GM18867 (cell line): Measurements from ENCODE around the gene ATG4C.
A peak's percentile ranks its signal among the peaks of the same experiment; 100 is the strongest.
"Not testable (repeated sequence)": the region's sequence is repeated elsewhere in the genome, so short reads cannot be mapped to it uniquely, and the experiment has no call there.

Source experiments
- ATAC-seq: cut with Tn5 transposase; IDR thresholded peaks from one replicate; pipeline ENCODE4 v1.9.1; 2021; ENCODE audit warnings: mild to moderate bottlenecking, moderate library complexity; ENCODE audit not compliant: unreplicated experiment

Gene ATG4C

DNA sequence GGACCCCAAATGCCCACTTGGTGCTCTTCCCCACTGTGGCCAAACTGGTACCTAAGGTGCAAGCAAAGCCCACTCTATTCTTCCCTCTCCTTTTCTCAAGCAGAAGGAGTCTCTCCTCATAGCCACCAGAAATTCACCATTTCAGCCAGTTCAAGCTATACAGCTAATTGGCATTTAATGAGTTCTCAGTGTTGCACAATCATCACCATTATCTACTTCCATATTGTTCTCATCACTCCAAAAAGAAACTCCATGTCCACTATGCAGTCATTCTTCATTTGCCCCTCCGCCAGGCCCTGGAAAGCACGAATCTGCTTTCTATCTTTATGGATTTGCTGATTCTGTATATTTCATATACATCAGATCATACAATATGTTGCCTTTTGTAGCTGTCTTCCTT, 9.9 kb upstream of the ATG4C start:
- no peak for ATAC-seq

DNA sequence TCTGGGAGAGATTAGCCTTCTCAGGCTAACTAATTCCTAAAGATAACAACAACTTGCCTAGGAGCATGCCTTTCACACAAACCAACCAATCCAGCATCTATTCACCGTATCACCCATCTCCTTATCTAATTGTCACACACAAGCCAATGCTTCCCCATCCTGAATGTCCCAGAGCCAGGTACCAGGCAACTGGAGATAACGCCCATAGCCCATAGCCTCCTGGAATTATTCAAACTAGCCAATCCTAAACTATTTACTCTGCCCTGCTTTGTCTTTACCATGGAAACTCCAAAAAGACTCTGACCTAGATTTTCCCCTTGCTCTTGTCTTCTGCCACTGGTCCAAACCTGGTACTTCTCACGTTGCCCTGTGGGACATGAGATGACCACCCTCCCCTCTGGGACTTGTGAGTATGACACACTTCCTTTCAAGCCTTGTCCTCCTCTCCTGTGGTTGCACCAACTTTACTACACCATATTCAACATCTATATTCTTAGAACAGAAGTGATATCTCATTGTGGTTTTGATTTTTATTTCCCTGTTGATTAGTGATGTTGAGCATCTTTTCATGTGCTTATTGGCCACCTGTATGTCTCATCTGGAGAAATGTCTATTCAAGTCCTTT, 8.8 kb upstream of the ATG4C start:
- no peak for ATAC-seq

DNA sequence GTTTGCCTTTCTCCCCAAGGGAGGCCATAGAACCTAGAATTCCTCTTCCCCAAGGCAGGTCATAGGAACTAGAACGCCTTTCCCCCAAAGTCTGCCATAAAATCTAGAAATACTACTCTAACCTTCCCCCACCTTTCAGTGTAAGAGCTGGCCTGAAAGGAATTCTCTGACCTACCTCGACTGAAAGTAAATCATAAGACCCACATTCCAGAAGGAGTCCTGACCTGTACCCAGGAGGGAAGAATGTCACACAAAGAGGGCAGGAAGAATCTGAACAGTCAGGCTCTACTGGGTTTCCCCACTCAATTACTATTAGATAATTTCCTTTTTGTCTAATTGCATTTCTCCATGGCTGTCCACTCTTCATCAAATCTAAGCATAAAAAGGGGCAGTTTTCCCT, 5.7 kb upstream of the ATG4C start:
- no peak for ATAC-seq

DNA sequence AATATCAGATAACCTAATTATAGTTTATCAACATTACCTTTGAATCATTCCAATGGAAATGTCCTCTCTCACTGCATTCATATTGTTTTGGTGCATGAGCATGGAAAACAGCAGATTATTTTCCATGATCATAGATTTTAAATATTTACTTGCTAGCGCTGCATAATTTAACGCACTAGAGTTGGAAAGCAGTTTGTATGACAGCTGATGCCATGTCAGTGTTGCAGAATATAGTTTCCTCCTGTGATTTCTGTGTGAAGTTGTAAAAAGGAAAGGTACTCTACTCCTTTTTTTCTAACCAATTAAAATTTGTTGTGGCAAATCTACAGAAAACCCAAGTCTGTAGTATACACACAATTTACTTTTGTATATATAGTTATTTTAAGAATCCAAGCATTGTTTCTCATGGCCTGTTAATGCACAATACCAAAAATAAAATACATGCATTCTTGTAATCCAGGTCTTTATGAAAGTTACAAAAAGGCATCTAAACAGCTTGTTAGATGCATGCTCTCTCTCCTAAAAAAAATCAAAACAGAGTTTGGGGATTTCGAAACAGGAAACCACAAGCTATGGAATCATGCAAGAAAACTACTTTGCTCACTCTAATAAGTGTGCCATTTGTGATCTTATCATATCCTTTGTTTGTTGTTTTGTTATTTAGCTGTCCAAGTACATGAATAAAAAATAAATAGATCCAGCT, 1.9 kb upstream of the ATG4C start:
- no peak for ATAC-seq

DNA sequence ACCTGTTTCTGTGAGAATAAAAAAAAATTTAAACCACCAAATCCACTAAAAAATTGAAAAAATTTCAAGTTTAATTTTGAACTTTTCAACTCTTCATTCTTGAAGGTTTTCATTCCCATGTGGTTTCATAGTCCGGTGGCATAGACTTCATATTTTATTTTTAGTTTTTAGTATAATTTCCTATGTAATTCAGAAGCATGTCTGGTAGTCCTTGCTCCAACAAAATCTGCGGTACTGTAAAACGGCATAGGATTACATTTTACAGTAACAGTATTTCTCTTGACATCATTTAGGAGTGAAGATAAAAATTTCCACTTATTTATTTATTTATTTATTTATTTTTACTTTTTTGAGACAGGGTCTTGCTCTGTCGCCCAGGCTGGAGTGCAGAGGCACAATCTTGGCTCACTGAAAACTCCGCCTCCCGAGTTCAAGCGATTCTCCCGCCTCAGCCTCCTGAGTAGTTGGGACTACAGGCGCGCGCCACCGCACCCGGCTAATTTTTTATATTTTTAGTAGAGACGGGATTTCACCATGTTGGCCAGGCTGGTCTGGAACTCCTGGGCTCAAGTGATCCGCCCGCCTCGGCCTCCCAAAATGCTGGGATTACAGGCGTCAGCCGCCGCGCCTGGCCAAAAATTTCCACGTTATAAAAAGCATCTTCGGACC, 1.3 kb upstream of the ATG4C start:
- not testable (repeated sequence) for ATAC-seq

DNA sequence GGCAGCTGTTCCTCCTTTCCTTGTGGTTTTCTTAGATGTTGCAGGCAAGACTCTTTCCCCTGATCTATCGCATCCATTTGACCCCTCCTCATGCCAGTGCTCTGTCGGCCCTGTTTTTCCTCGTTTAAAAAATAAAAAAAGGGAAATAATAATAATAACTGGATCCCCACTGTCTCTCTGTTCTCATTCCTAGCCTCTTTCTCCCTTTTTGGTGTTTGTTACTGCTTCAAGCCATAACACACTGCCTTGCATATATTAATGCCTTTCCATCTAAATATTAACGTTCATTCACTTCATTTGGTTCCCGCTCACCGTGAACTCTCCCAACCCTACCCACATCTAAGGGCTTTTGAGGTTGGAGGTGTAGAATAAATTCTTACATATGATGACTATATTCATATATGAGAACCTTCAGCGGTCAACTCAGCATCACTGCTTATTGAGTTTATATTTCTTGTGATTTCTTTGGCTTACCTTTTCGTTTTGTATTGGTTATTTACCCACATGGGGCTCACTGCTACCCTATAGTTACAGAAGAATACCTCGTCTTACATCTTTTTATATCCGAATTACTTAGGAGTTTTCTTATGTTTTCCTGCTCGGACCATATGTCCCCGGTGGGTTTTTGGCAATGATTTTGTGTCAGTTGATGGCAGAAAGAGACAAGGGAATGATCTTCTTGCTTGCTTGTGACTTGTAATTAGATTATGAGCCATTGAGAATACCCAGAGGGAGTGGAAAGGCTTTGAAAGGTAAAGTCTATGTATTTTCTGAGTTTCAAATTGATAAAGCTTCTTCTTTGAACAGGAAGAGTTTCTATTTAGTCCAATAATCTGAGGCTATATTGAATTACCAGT, 805 bp downstream of the ATG4C start:
- ATAC-seq, result peak; percentile 25

DNA sequence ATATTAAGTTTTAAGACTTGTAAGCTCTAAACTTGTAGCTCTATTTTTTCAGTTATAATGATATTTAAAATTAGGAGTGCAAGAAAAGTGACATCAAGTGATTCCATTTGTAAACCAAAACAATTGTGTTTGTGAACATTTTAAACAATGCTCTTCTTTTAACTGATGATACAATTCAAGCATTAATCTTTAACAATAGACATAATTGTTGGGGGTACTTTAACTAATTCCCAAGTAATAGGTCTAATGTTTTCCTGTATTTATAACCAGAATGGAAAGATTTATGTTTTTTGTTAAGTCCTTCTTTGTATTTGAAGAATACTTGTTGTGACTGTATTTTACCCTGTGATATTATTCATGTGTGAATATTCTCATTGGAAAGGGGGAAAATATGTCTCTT, 6.8 kb downstream of the ATG4C start:
- no peak for ATAC-seq

DNA sequence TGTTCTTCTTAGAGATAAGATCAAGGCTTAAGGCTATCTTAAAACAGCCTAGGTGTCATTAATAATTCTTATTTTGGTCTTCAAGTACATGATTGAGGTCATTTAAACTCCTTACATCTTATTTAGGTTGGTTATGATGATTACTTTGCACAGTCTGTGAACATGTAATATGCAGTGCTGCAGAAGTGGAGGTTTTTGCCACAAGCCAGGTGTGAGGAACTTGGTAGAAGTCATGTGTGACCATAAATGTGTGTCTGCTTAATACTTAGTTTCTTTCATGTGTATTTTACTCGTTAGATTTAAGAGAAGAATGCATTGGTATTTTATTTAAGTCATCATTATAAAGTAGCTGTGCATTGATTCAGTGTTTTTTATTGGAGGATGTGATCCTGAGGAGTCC, 10.1 kb downstream of the ATG4C start:
- ATAC-seq, result no peak

DNA sequence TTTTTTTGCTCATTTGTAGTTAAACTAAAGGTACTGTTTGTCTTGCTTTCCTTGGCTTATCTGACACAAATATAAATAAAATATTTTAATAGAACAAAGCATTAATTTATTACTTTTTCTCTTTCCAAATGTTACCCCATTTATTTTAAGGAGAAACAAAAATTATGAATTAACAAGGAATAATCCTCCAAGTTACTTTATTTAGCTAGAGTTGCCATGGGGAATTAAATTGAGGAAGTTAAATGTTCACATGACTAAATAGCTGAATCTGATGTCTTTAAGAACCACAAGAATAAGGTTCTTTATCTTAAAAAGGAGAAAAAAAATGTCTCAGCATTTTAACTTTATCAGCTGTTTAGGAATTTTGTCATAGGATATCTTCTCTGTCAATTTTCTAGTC, 12.3 kb downstream of the ATG4C start:
- ATAC-seq, result no peak

DNA sequence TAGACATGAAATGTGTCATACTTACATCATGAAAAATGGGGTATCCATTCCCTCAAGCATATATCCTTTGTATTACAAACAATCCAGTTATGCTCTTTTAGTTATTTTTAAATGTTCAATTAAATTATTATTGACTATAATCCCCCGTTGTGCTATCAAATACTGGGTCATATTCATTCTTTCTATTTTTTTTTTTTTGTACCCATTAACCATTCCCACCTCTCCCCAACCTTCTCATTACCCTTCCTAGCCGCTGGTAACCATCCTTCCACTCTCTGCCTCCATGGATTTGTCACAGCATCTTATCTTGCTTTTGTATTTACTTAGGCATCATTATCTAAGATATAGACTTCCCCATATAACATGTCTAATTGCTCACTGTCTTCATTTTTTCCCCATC, 15.8 kb downstream of the ATG4C start:
- ATAC-seq, result no peak

DNA sequence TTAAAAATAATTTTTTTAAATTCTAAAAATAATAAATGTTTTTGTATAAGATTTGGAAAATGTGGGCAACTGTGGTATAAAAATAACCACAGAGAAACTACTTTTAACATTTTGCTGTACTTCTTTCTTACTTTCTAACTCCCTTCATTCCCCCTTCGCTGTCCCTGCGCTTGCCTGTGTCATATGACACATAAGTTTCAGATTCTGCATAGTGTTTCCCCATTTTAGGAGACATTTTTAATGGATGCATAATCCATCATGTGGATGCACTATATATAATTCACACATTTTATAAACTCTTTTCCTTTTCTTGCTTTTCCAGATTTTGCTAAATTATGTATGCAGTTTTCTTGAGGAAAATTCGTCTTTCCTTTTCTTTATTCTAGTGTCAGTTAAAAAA, 16.3 kb downstream of the ATG4C start:
- peak; percentile 39 for ATAC-seq

DNA sequence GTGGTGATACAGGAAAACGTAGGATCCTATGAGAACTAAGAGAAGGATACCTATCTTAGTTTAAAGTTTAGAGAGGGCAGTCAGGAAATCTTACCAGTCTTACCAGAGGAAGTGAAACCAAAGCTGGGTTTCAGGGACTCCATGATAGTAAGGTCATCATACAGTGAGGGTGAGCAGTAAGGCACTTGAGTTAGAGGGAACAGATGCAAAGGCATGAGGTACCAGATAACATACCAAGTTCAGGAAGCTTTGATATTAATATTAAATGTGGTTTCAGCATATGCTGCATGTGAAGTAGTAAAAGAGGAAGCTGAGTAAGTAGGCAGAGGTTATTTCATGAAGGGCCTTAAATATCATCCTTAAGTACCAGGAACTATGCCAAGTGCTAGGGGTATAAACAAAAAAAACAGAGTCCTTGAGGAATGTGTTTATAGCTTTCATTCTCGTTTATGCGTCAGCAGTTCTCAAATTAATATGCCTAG, 16.9 kb downstream of the ATG4C start:
- ATAC-seq, result peak; percentile 99

DNA sequence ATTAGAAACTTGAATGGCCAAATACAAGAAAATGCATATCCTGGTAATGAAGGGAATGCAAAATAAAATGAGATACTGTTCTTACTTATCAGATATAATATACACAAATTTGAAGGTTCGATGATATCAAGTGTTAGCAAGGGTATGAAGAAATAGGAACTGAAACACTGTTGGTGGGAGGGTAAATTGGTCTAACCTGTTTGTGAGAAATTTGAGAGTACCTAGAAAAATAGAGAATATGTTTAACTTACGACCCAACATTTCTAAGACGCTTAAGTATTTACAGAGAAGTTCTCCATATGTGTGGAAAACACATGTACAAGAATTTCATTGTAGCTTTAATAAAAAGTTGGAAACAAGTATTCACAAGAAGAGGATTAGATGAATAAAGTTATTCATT, 25.9 kb downstream of the ATG4C start:
- ATAC-seq, result peak; percentile 57

DNA sequence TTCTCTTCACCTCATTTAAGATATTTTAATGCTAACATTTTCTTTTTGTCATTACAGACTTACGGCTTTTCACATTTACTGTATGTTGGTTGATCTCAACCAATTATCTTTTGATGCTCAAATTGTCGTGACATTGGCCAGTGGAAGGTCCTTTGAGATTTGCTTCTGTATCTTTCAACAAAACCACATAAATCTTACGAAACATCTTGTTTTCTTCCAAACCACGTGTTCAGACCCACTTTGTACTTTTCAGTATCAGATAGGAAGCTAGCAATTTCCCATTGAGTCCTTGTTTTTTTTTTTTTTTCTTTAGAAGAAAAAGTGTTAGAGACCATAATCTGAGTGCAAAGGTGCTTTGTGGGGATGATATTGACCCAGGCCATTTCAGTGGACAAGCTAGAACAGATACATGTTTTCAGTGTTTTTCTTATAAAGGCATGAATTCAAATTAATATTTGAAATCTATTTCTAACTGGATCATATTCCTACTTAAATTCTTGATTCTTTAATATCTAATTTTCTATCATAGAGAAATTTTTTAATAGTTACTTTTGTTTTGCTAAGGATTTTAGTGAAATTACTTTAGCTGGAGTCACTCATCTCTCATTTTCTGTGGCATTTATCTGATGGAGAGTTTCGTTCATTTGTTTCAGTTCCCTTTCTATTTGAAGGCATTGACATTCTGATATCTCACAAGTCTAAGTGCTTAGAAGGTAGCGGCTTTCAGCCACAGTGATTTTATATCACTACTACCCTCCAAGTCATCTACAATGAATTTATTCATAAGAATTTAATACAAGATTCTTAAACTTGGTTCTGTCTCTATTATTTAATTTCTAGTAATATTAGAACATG, 26.7 kb downstream of the ATG4C start:
- ATAC-seq, result peak; percentile 95

DNA sequence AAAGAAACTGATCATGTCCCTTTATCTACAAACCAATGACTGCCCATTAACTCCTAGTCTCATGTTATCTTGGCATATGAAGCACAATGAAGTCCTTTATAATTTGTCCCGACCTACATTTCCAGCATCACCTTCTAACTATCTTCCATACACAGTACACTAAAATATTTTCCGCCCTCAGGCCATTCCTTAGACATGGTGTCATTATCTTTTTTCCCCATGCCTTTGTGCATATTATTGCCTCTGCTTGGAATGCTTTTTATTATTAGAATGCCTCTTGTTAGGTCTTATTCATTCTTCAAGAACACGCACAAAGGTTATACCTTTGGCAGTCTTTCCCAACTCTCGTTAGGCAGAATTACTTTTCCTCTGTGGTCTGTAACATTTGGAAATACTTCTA, 39.6 kb downstream of the ATG4C start:
- ATAC-seq, result no peak

DNA sequence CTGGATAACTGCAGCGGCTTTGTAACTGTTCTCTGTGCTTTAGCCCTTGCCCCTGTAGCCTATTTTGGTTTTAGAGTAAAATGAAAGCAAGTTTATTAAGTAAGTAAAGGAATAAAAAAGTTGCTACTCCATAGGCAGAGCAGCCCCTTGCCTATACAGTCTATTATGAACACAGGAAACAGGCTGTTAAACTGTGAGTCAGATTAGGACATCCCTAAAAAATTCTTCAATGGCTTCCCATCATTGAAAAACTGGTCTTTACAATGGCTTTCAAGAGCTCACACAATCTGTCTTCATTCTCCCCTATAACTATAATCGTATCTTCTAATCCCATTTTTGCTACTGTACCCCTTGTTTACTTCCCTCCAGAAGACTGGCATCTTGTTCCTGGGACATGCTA, 43.0 kb downstream of the ATG4C start:
- ATAC-seq, result no peak

DNA sequence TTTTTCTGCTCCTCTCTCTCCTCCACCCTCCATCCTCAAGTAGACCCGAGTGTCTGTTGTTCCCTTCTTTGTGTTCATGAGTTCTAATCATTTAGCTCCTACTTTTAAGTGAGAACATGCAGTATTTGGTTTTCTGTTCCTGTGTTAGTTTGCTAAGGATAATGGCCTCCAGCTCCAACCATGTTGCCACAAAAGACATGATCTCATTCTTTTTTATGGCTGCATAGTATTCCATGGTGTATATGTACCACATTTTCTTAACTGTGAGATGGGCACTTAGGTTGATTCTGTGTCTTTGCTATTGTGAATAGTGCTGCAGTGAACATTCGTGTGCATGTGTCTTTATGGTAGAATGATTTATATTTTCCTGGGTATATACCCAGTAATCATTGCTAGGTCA, 43.9 kb downstream of the ATG4C start:
- not testable (repeated sequence) for ATAC-seq

DNA sequence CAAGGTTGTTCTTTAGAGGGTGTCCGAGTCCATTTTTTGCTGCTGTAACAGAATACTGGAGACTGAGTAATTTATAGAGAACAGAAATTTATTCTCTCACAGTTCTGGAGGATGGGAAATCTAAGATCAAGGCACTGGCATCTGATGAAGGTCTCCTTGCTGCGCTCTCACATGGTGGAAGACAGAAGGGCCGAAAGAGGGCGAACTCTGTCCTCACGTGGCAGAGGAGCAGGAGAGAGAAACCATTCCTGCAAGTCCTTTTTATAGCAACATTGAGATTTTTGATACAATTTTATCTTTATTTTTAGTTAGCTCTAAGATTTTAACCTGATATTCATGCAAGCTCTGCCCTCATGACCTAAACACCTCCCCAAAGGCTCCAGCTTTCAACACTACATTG, 48.3 kb downstream of the ATG4C start:
- no peak for ATAC-seq

DNA sequence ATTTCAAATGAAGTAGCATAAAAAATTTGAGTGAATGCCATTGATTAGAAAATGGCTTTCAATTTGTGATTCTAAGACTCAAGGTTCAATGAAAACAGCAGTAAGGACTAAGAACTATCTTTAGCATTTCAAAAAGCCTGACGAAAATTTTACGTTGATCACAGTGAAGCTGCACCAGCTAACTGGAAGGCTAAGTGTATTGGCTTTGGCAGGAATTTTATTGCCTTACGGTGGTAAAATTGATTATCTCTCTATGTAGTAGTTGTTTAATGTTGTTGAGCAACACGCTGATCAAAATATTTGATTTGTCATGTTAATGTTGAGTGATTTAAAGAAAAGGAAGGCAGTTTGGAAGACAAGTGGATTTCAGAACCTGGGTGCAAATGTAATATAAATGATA, 49.6 kb downstream of the ATG4C start:
- ATAC-seq, result no peak

DNA sequence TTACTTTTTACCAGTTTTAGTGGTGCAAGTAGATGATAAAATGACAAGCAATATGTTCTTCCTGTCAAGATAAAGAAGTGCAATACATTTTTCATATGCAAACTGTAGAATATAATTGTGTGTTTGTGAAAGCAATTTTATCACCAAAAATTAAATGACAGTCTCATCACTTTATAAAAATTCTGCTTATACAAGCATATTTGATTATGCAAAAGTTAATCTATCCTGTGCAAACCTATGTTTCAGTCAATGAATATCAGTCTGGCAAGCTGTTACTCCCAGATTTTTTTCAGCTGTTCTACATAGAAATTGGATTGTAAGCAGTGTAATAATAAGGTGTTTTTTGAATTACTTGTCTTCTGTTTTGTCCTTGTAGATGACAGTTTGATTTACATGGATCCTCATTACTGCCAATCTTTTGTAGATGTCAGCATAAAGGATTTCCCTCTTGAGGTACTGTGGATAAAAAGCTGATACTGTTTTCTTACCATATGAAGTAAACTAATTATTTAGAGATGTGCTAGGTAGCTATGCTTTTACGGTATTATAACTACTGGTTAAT, 50.5 kb downstream of the ATG4C start:
- ATAC-seq, result no peak
